K562 (cell line): ENCODE results near the gene SNX14. TPM values are rescaled to one million over a fixed set of nuclear protein-coding genes. Genes with fewer than 3 reads are reported as not detected.

ENCODE experiments used
- CHD1 ChIP-seq: fragments of 200-600 bp; sonication (generic); IDR thresholded peaks from one replicate; pipeline ENCODE4 v1.6.1; 2012; ENCODE audit warnings: mild to moderate bottlenecking, moderate library complexity, low read length, inconsistent platforms
- E2F6 ChIP-seq, 2 experiments: IDR thresholded peaks; 2 replicates each; pipeline ENCODE4 v1.6.1; 2011; ENCODE audit warnings: borderline replicate concordance in 1 of 2, control low read depth in 1 of 2, low read depth in 1 of 2, low read length in 1 of 2, mild to moderate bottlenecking in 1 of 2, mixed read lengths in 1 of 2, moderate library complexity in 1 of 2; ENCODE audit not compliant: insufficient read depth in 1 of 2, insufficient read length in 1 of 2, poor library complexity in 1 of 2, severe bottlenecking in 1 of 2; ENCODE audit errors: extremely low read depth in 1 of 2
- ERF ChIP-seq: fragments of 450-650 bp; formaldehyde crosslinking; IDR thresholded peaks from 2 replicates; pipeline ENCODE4 v1.4.0; 2020; ENCODE audit warnings: mild to moderate bottlenecking, mixed read lengths
- HBP1 ChIP-seq: fragments of 450-650 bp; formaldehyde crosslinking; IDR thresholded peaks from 2 replicates; pipeline ENCODE4 v1.4.0; 2022; ENCODE audit warnings: missing genetic modification characterization
- HDGF ChIP-seq: fragments of 450-650 bp; IDR thresholded peaks from 2 replicates; pipeline ENCODE4 v1.6.1; 2016
- NKRF ChIP-seq: fragments of 450-650 bp; IDR thresholded peaks from 2 replicates; pipeline ENCODE4 v1.6.1; 2016; ENCODE audit warnings: borderline replicate concordance
- POLR3G ChIP-seq: IDR thresholded peaks from 2 replicates; pipeline ENCODE4 v1.6.1; 2011; ENCODE audit not compliant: insufficient read length, insufficient replicate concordance; ENCODE audit errors: extremely low read depth
- PPARD ChIP-seq: fragments of 250-450 bp; sonication (Bioruptor Pico); IDR thresholded peaks from 2 replicates; pipeline ENCODE4 v1.8.0; 2022; ENCODE audit warnings: inconsistent platforms, mild to moderate bottlenecking, moderate library complexity
- RFX7 ChIP-seq: fragments of 250-450 bp; sonication (Bioruptor Pico); IDR thresholded peaks from 2 replicates; pipeline ENCODE4 v1.5.1; 2021; ENCODE audit warnings: mild to moderate bottlenecking
- RREB1 ChIP-seq: fragments of 250-450 bp; sonication (Bioruptor Pico); IDR thresholded peaks from 2 replicates; pipeline ENCODE4 v1.4.0; 2020
- RUNX1 ChIP-seq: sonication (generic); IDR thresholded peaks from 2 replicates; pipeline ENCODE4 v1.6.1; 2016; ENCODE audit warnings: antibody characterized with exemption, low read depth
- SNIP1 ChIP-seq: fragments of 450-650 bp; IDR thresholded peaks from 2 replicates; pipeline ENCODE4 v1.7.1; 2017; ENCODE audit warnings: low read depth, mild to moderate bottlenecking
- ZFX ChIP-seq: sonication (generic); formaldehyde crosslinking; IDR thresholded peaks from 2 replicates; pipeline ENCODE4 v1.8.0; 2022; ENCODE audit warnings: mild to moderate bottlenecking, missing genetic modification reagents, moderate library complexity
- ZNF444 ChIP-seq: fragments of 250-450 bp; sonication (Bioruptor Pico); IDR thresholded peaks from 2 replicates; pipeline ENCODE4 v1.4.0; 2020; ENCODE audit warnings: mild to moderate bottlenecking, moderate library complexity
- polyA plus RNA-seq, 8 experiments: library from polyadenylated mRNA; depleted of rRNA in 4 of 8; stranded (reverse) in 5 of 8; unstranded in 3 of 8; fragments of >200 nt; fragmentation: Nextera tagmentation in 2 of 8; fragmentation: Illumina TruSeq in 1 of 8; extraction: Ambion mirVana in 2 of 8; extraction: Trizol in 1 of 8; gene quantifications; 2 replicates each; pipeline versions ENCODE4 v1.2.1 to v1.2.3, GENCODE V29; 2011 to 2014; ENCODE audit warnings: inconsistent platforms in 1 of 8, missing spikeins in 1 of 8
- total RNA-seq, 7 experiments: library from RNA; depleted of rRNA in 6 of 7; stranded (reverse); fragments of >200 nt in 6 of 7; fragmentation: Illumina TruSeq in 2 of 7; extraction: Trizol in 2 of 7; gene quantifications; 2 replicates each; pipeline versions ENCODE4 v1.2.1 to v1.2.3, GENCODE V29; 2011 to 2021; ENCODE audit warnings: low replicate concordance in 1 of 7

SNX14 gene
- total and polyA plus RNA-seq, 9 of the 15 experiments (the other 6 are each of a cell fraction or from before 2014, with no cell fraction given): 46.5 to 140 (median 71.2) TPM

GRCh38 chr6:85641897-85642773 is 48.5 kb upstream of the SNX14 start (continued):
- TF ChIP-seq ZNF444 (CRISPR knock-in tag) (peak; percentile 7; the same call in 1 of the 2 replicates), E2F6 (IDR thresholded peaks at IDR 0.05; ENCODE audit: borderline replicate concordance in 1 of 2, extremely low read depth in 1 of 2, insufficient read depth in 1 of 2, insufficient read length in 1 of 2, low read depth in 1 of 2, low read length in 1 of 2, poor library complexity in 1 of 2, severe bottlenecking in 1 of 2) (peak in 1 of 2 experiments; percentile 23), POLR3G (no peak), PPARD (CRISPR knock-in tag) (no peak), NKRF (peak; percentile 96), SNIP1 (peak; percentile 55; the same call in 1 of the 2 replicates), ERF (no peak; the same call in 1 of the 2 replicates), ZFX (peak; percentile 98), HBP1 (CRISPR knock-in tag) (no peak), HDGF (no peak), CHD1 (peak; percentile 99), RUNX1 (no peak), RFX7 (CRISPR knock-in tag) (no peak), RREB1 (CRISPR knock-in tag) (no peak)
